PC-9 (cell line): Measurements from ENCODE around the gene AOC3. TPM values are rescaled to one million over a fixed set of nuclear protein-coding genes. Genes with fewer than 3 reads are reported as not detected.
"Not testable (repeated sequence)": the region's sequence is repeated elsewhere in the genome, so short reads cannot be mapped to it uniquely, and the experiment has no call there.

ENCODE experiments used
- BruUV-seq: library from RNA; stranded (reverse); fragments of 400-500 nt; replicated peaks from 2 replicates; lab custom pipeline; 2021; lab: Mats Ljungman, UMichigan
- CTCF ChIA-PET: fragments of 300-600 bp; sonication (Branson Sonifier 250); formaldehyde crosslinking; loops from one replicate; lab custom pipeline; 2022; ENCODE audit warnings: antibody characterized with exemption; lab: Charles Lee
- POLR2A ChIA-PET: fragments of 300-600 bp; sonication (Branson Sonifier 250); formaldehyde crosslinking; loops from one replicate; lab custom pipeline; 2022; ENCODE audit warnings: antibody characterized with exemption; ENCODE audit not compliant: unreplicated experiment; lab: Charles Lee
- DNase-seq, 2 experiments: peaks; one replicate each; pipeline versions ENCODE4 v3.0.0 to v3.0.0-alpha.2; 2015 to 2022; ENCODE audit warnings: mixed read lengths in 1 of 2
- H2AFZ ChIP-seq: fragments of 200-600 bp; sonication (generic); 2 replicates; pipeline ENCODE4 v1.8.1; 2017; ENCODE audit warnings: antibody characterized with exemption
- H3F3A ChIP-seq: fragments of 200-600 bp; sonication (generic); 2 replicates; pipeline ENCODE4 v1.8.1; 2017; ENCODE audit warnings: antibody characterized with exemption, mild to moderate bottlenecking, low read depth; ENCODE audit not compliant: insufficient read depth
- H3K27ac ChIP-seq: fragments of 200-600 bp; sonication (generic); 2 replicates; pipeline ENCODE4 v1.6.1; 2016; ENCODE audit warnings: mixed run types
- H3K27me3 ChIP-seq: fragments of 200-600 bp; sonication (generic); 2 replicates; pipeline ENCODE4 v1.6.1; 2016; ENCODE audit warnings: low read depth, mixed run types; ENCODE audit not compliant: insufficient read depth
- H3K36me3 ChIP-seq: fragments of 200-600 bp; sonication (generic); 2 replicates; pipeline ENCODE4 v1.6.1; 2016; ENCODE audit warnings: low read depth, mixed run types
- H3K4me1 ChIP-seq: fragments of 200-600 bp; sonication (generic); replicated peaks from 2 replicates; pipeline ENCODE4 v1.6.1; 2016; ENCODE audit warnings: mixed run types; ENCODE audit not compliant: insufficient read depth
- H3K4me2 ChIP-seq: fragments of 200-600 bp; sonication (generic); 2 replicates; pipeline ENCODE4 v1.6.1; 2017; ENCODE audit warnings: mixed run types
- H3K4me3 ChIP-seq: fragments of 200-600 bp; sonication (generic); 2 replicates; pipeline ENCODE4 v1.6.1; 2016; ENCODE audit warnings: mixed run types
- H3K79me2 ChIP-seq: fragments of 200-600 bp; sonication (generic); 2 replicates; pipeline ENCODE4 v1.6.1; 2017; ENCODE audit warnings: low read depth, mixed run types
- H3K9me2 ChIP-seq: fragments of 200-600 bp; sonication (generic); 2 replicates; pipeline ENCODE4 v1.8.1; 2017; ENCODE audit warnings: mild to moderate bottlenecking; ENCODE audit not compliant: insufficient read depth
- H3K9me3 ChIP-seq: fragments of 200-600 bp; sonication (generic); 2 replicates; pipeline ENCODE4 v1.8.1; 2016; ENCODE audit warnings: low read depth; ENCODE audit not compliant: insufficient read depth
- H4K20me1 ChIP-seq: fragments of 200-600 bp; sonication (generic); 2 replicates; pipeline ENCODE4 v1.8.1; 2017; ENCODE audit not compliant: insufficient read depth
- CTCF ChIP-seq: fragments of 200-600 bp; sonication (generic); conservative IDR thresholded peaks from 2 replicates; pipeline ENCODE4 v1.6.1; 2017; ENCODE audit warnings: mixed run types, antibody characterized with exemption, mild to moderate bottlenecking, moderate library complexity
- EZH2 ChIP-seq: fragments of 200-600 bp; sonication (generic); IDR thresholded peaks from 2 replicates; pipeline ENCODE4 v1.8.0; 2017; ENCODE audit warnings: antibody characterized with exemption, low read depth
- intact Hi-C: fragments of 100-400 bp; cut with micrococcal nuclease; formaldehyde crosslinking; loops from one replicate; pipeline ENCODE4 v1.10.0; 2022; ENCODE audit not compliant: unreplicated experiment
- total RNA-seq: library from RNA; stranded (reverse); gene quantifications from 2 replicates; pipeline ENCODE4 v1.2.3, GENCODE V29; 2021

AOC3 gene
- total RNA-seq, 1 experiment from 2014 or later: 0.98 TPM

- intact Hi-C loops: no loop called here
- Histone ChIP-seq H3K4me2 (no peak overlapping the region), H3K9me2 (no peaks in the 10 kb centered on the region), H3K27ac (no peak overlapping the region), H2AFZ (no peak overlapping the region), H3K36me3 (no peaks in the 10 kb centered on the region), H3K9me3 (no peaks in the 10 kb centered on the region), H4K20me1 (no peaks in the 10 kb centered on the region), H3K4me1 (peaks cover 6% of the 10 kb centered on the region; the same call in 1 of the 2 replicates), H3K27me3 (peaks cover 26% of the 10 kb centered on the region), H3F3A (peaks cover 4% of the 10 kb centered on the region; the same call in 1 of the 2 replicates), H3K4me3 (no peak overlapping the region), H3K79me2 (no peaks in the 10 kb centered on the region)
- POLR2A ChIA-PET: no interaction called here
- no peak for DNase-seq
- CTCF ChIA-PET: interaction anchor here (0.5 to 0.7 kb wide), 2 partner anchors 42 to 216 kb away, joined by 3 read pairs; no protein-coding TSS in a partner anchor
- TF ChIP-seq EZH2: no peak
- TF ChIP-seq CTCF: no peak
- BruUV-seq: no TSS peak
Observed at GRCh38 chr17:42882166-42882565, 31.2 kb downstream of the AOC3 start.

GRCh38 chr17:42883802-42884558 lies 33.0 kb downstream of the AOC3 start:
- peak; percentile 7 to 86 for DNase-seq
- Histone ChIP-seq H3K27ac (no peak overlapping the region), H3K4me3 (no peak overlapping the region), H4K20me1 (no peaks in the 10 kb centered on the region), H3K9me3 (no peaks in the 10 kb centered on the region), H3K36me3 (no peaks in the 10 kb centered on the region), H3K79me2 (no peaks in the 10 kb centered on the region), H3F3A (peaks cover 4% of the 10 kb centered on the region; the same call in 1 of the 2 replicates), H2AFZ (no peak overlapping the region), H3K4me1 (no peaks in the 10 kb centered on the region), H3K4me2 (no peak overlapping the region), H3K9me2 (no peaks in the 10 kb centered on the region), H3K27me3 (peaks cover 12% of the 10 kb centered on the region)
- intact Hi-C loops: no loop called here
- BruUV-seq: no TSS peak
- TF ChIP-seq EZH2 (no peak), CTCF (no peak)
- ChIA-PET CTCF (interaction anchor here (0.7 kb wide), 1 partner anchor 521 kb away, joined by 3 read pairs; no protein-coding TSS in a partner anchor), POLR2A (no interaction called here)

GRCh38 chr17:42885806-42886205 lies 34.8 kb downstream of the AOC3 start:
- H4K20me1 ChIP-seq, H3K9me3 ChIP-seq, H3K27me3 ChIP-seq, H2AFZ ChIP-seq, H3K79me2 ChIP-seq, CTCF ChIA-PET, BruUV-seq, H3K4me1 ChIP-seq, H3K9me2 ChIP-seq, H3K27ac ChIP-seq, H3K4me3 ChIP-seq, H3K36me3 ChIP-seq, DNase-seq, intact Hi-C loops, H3F3A ChIP-seq, H3K4me2 ChIP-seq, POLR2A ChIA-PET: not testable (repeated sequence)
